ENCODE measurements around the gene SGTB.

DNA sequence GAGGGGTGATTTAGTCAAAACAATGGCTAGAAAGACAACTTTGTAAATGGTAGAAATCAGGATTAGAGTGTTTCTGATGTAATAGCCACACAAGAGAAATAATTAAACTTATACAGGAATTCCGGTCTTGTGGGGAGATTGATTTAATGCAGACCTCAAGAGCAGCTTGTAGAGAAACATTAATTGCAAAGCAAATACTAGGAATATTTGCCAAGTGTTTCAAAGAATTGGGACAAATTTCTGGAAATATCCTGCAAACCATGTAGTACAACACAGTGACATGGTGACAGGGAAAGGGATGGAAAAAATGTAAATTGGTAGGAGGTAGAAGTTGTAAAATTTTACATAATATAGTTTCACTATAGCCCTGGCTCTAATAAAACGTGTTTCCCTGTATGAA, 29.0 kb upstream of the SGTB start:
- no peak for TF ChIP-seq CTCF (IDR thresholded peaks at IDR 0.05)
- TF ChIP-seq POLR2A (IDR thresholded peaks at IDR 0.05), result no peak

Measured in body of pancreas (tissue), 4 donors.